GM12874 (cell line): ENCODE data around the gene CTNNA3.
A peak's percentile ranks its signal among the peaks of the same experiment; 100 is the strongest.

ENCODE experiments used
- CTCF ChIP-seq: IDR thresholded peaks from 2 replicates; pipeline ENCODE4 v1.5.1; 2011; ENCODE audit warnings: low read depth, mild to moderate bottlenecking, control low read depth, low read length, moderate library complexity; ENCODE audit not compliant: insufficient read depth

The CTNNA3 gene

GRCh38 chr10:66927251-66927935, 768.6 kb downstream of the CTNNA3 start:
- TF ChIP-seq CTCF, result no peak

DNA sequence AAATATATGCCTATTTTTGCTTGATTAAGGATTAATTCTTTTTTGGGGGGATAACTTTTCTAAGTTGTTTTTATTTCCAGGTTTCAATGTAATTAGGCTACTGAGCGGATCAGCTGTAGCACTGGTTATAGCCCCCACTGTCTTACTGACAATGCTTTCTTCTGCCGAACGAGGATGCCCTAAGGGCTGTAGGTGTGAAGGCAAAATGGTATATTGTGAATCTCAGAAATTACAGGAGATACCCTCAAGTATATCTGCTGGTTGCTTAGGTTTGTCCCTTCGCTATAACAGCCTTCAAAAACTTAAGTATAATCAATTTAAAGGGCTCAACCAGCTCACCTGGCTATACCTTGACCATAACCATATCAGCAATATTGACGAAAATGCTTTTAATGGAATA, 769.2 kb downstream of the CTNNA3 start:
- no peak for TF ChIP-seq CTCF

- TF ChIP-seq CTCF, result peak; percentile 65; the same call in 1 of the 2 replicates
Measured at GRCh38 chr10:66925896-66926715, 769.9 kb downstream of the CTNNA3 start, which contains the start of gene LRRTM3. TSS of gene LRRTM3 (plus strand) at chr10:66926036.

GRCh38 chr10:66925373-66925772, 770.6 kb downstream of the CTNNA3 start:
- TF ChIP-seq CTCF, result no peak

DNA sequence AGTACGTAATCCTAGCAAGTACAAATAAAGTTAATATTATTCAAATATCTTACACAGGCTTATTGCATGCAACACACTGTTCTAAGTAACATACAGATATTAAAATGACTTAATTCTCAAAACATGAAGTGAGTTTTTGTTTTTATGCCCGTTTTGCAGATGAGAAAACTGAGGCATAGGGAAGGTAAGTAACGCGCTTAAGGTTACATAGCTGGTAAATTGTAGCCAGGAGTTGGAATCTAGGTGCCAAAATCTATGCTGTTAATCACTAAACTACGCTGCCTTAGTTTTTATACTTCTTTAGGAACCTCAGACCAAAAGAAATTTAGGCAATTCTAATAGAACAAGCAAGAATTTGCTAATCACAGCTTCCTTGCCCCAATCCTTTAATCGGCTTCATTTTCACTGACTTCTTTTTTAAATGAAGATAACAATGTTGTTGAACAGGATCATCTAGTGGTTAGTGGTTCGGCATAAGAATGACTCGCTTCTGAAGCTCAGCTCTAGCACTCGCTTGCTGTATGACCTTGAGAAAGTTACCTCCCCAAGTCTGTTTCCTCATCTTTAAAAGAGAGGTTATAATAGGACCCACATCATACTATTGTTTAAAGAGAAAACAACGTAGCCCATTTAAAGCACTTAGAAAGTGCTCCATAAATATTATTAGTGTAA, 771.2 kb downstream of the CTNNA3 start:
- TF ChIP-seq CTCF, result no peak

- TF ChIP-seq CTCF, result no peak
Measured at GRCh38 chr10:66919248-66919647, 776.7 kb downstream of the CTNNA3 start.

DNA sequence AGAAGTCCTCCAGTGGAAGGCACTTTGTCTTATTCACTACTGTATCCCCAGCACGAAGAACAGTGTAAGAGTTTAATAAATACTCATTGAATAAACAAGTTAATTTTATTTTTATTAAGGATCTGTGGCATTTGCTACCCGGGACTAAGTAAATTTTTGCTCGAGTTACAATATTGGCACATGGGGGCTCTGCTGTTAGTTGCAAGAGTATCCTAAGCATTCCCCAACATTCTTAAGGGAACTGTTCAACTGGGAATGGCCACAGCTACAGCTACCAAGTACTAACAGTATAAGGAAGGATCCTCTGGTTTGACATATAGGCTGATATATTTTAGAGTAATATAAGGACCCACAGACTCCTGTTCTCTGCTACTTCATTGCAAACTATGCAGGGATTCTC, 778.9 kb downstream of the CTNNA3 start:
- TF ChIP-seq CTCF, result no peak
